Fibroblast of gingiva (primary cell): ENCODE results near the gene ASTN1.

Experiments used
- DNase-seq: peaks from one replicate; pipeline ENCODE4 v3.0.0-alpha.2; 2011; ENCODE audit warnings: low read depth

Gene ASTN1

DNA sequence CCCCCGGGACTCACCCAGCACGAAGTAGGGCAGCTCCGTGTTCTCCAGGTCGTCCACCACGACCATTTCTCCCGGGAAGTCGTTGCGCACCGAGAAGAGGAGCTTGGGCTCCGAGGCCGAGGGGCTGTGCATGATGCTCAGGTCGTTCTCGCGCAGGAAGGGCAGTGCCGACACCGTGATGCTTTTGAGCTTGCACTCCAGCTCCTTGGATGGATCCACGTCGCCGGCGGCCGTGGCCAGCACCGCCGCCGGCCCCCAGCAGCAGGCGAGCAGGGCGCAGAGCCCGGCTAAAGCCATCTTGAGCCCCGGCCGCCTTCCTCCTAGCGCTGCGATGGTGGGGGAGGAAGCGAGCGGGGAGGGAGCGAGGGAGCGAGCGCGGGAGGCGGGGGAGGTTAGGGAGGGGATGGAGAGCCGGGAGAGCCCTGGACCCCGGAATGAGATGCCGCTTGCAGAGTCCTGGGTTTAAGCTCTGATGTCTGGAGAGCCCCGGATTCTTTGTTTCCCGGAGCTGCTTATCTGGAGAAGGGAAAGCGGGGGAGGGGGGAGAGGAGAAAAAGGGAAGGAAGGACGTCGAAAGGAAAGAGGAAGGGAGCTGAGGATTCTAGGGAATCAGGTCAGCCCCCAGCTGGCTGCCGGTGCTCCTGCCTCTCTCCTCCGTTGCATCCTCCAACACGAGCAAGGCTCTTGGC lies at the start of gene ASTN1:
TSS of gene ASTN1 (minus strand) at position 333 of the 689 bp plus-strand sequence. CDS start at position 297, 36 bp downstream.
- DNase-seq, result no peak

DNA sequence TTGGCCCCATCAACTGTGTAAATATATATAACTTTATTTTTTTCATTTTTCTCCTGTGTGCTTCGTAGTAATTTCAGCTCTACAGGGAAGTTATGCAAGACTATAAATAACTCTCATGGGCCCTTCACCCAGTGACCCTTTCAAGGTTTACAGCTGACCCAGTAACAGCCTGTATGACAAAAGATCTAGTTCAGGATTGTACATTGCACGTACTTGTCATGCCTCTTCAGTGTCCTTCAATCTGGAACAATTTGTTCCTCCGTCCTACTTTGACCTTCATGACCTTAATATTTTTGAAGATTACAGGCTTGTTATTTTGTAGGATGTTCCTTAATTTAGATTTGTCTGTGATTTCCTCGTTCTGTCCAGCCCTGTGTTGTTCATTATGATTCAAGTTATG lies 46.7 kb upstream of the ASTN1 start:
- DNase-seq, result no peak

DNA sequence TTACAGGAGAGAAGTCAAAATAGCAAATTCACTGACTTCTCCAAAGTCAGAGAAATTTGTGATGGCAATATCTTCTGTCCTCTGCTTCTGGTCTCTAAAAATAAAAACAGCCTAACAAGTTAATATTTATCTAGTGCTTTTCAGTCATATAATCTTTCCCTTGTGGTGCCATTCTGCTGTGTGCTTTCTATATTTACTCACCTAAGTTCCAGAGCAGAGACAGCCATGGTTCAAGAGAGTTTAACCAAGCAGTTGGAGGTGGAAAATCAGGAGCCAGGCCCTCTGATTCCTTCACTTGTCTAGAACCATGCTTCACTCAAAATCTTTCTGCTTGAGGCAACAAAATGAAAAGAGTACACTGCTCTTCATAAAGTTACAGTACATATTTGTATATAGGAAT lies 45.6 kb upstream of the ASTN1 start:
- DNase-seq, result no peak

DNA sequence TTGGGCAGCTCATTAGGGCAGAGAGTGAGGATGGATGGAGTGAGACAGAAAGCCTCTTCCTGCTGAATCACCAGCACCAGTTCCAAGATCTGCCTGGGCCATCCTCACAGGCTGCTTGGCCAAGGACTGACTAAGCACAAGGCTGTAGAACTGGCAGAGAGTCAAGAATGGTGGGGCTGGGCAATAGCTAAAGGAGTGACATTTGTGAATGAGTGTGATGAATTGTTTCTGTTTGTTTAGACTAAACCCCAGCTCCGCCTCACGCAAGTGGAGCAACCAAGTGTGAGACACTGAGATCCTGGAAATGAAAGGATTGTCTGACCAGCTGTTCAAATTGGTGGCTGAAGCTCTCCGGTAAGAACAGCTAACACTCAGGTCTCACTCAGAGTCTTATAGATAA lies 44.8 kb upstream of the ASTN1 start:
- peak; percentile 99 for DNase-seq

DNA sequence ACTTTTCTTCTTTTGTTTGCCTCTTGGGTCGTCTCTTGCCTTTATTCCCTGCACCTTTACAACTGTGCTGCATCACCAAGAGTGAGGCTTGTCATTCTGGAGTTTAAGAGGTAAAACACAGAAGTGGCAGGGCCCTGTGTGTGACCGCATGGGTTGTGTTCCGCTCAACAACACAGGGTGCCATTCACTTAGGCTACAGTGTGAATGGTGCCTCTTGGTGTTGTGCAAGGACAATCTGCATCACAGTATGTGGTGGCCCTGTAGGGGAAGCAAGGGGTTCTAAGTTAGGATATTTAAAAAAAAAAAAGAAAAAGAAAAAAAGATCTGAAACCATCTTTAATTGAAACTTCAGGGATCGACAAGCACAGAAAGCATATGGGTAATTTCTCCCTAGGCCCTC lies 44.4 kb upstream of the ASTN1 start:
- DNase-seq, result no peak

- DNase-seq, result no peak
Observed at GRCh38 chr1:177206831-177207355, 42.4 kb upstream of the ASTN1 start.

DNA sequence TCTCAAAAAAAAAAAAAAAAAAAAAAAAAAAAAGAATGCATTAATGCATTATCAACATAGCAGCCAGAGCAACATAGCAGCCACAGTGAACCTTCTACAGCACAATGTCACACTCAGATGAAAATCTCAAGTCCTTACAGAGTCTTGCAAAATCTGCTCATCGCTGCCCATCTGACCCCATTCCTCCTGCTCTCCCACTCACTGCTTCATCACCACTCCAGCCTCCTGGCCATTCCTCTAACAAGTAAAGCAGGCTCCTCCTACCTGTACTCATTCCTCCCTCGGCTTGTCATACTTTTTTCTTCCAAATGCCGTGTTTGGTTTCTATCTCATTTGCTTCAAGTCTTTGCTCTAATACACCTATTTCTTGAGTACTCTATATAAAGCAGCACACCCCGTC lies 35.8 kb upstream of the ASTN1 start:
- DNase-seq, result no peak

DNA sequence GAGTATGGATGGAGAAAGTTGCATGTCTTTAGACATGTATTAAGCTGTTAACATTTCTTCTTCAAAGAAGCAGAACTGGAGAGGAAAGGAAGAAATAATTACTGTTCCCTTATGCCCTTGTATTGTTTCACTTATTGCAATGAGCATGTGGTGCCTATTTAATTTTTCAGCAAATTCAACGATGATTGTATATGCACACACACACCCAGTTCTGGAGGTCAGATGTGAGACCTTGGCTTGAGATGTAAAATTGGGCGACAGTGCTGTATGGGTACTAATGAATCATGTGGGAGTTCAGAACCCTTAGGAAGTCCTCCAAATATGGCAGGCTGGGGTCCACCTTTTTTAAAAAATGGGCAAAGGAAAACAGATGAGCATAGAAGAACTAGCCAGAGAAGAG lies 33.7 kb upstream of the ASTN1 start:
- no peak for DNase-seq

GRCh38 chr1:177190308-177190970 lies 25.9 kb upstream of the ASTN1 start:
- no peak for DNase-seq

- DNase-seq, result no peak
Observed at GRCh38 chr1:177186639-177187038, 22.1 kb upstream of the ASTN1 start.

- DNase-seq, result no peak
Observed at GRCh38 chr1:177185209-177185608, 20.7 kb upstream of the ASTN1 start.

- DNase-seq, result no peak
Observed at GRCh38 chr1:177183836-177184235, 19.3 kb upstream of the ASTN1 start.

DNA sequence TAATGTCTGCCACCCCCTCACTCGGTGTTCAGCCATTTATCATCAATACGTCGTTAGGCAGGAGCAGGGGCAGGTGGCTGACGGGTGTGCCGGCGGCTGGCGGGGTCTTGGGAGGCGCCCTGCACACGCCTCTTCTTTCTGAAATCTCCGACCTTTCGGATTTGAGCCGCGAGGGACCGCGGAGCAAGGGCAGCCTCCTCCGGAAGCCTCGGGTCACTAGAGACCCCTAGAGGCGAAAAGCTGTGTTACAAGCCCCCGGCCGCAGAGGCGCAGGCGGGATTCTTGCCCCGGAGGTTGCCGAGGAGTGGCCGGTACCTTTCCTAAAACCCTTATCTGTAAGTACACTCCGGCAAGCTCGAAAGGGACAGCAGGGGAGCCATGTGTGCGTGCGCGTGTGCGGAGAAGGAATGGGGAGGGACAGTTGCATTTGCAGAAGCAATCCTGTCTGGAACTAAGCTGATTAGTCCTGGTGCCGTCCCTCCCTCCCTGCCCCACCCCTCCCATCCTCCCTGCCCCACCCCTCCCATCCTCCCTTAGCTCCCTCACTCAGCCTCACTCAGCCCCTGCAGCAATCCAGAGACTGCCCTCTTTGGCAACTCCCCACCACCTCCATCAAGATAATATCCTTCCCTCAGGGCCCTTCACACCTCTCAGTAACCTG lies 17.2 kb upstream of the ASTN1 start:
- DNase-seq, result peak; percentile 15

GRCh38 chr1:177181280-177181630 lies 16.7 kb upstream of the ASTN1 start:
- DNase-seq, result no peak

- DNase-seq, result no peak
Observed at GRCh38 chr1:177174921-177175634, 10.6 kb upstream of the ASTN1 start.

- no peak for DNase-seq
Observed at GRCh38 chr1:177173976-177174375, 9.5 kb upstream of the ASTN1 start.

GRCh38 chr1:177172866-177173265 lies 8.4 kb upstream of the ASTN1 start:
- DNase-seq, result no peak

- no peak for DNase-seq
Observed at GRCh38 chr1:177172272-177172671, 7.8 kb upstream of the ASTN1 start.

DNA sequence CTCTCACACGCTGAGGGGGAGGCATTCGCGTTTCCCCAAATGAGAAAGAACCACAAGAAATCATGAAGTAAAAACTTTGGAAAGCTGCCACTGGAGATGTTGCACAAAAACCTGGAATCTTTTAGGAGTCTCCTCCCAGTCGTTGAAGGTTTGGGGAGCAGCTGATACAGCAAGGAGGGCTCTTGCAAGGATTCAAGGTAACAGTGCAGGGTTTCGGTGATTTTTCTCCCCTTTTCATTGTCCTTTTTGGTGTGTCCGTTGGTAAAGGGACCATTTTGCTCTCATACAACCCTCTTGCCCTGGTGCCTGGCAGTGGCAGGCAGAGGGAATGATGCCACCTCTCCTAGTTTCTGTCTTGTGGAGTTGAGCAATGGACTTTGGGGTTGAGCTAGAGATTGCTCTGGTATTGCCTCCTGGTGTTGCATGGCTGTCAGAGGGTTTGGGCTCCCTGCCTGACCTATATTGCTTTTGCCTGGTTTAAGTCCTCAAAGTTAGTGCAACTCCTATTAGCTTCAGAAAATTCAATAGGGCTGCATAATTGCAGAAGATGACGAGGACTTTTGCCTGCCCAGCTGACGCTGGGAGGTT lies 7.1 kb upstream of the ASTN1 start:
- peak; percentile 50 for DNase-seq

DNA sequence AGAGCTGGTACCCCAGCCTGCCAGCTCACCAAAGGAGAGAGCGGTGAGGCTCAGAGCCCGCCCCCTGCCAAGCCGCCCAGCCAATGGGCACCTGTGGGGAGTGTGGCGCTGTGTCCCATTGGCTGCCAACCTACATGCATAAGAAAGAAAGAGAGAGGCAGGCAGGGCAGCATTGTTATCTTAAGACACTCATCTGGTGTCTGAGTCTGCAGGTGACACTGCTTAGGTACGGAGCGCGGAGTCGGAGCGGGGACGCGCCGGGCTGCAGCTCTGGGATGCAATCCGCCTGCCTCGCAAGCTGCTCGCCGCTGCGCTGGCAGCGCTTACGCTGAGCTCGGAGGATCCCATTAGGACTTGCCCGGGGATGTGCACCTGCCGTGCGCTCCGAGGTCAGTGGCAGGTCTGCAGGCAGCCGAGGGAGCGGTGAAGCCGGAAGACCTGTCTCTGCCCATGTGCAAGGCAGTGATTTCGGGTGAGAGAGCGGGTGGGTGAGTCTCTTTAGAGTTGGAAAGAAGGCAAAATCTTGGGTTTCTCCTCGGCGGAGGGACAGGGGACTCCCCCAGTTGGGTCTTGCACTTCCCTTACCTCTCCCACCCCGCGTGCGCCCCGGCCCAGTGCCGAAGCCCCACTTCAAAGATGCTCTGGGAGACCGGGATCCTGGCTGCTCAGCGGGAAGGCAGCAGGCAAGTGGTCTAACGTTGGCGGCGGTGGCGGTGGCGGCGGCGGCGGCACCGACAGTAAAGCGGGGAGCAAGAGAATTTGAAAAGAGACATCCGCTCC lies 6.4 kb upstream of the ASTN1 start, which contains the start of gene BRINP2:
TSS of gene BRINP2 (plus strand) at position 203 of the 780 bp plus-strand sequence. CDS start 58,919 bp downstream, outside the sequence.
- DNase-seq, result no peak

DNA sequence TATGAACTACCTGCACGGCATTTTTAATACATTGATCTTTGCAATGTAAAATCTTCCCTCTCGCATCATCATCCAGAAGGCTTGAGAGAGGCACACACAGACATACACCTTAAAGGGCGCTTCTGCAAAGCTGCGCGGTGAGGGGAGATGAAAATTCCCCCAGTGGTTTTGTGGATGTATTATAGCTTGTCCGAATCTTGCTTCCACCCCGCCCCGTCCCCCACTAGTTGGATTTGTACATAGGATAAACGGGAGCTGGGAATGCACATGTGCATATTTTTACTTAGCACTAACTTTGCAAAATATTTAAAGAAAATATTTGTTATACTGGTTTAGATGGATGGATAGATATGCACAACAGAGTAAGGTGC lies 542 bp upstream of the ASTN1 start:
- DNase-seq, result no peak
